Naive thymus-derived CD8-positive, alpha-beta T cell (primary cell): Measurements from ENCODE around the gene GRAMD1C. TPM values are rescaled to one million over a fixed set of nuclear protein-coding genes. Genes with fewer than 3 reads are reported as not detected.
A peak's percentile ranks its signal among the peaks of the same experiment; 100 is the strongest.

Source experiments
- ATAC-seq, 2 donors: fragments of 150-1000 bp; cut with Tn5 transposase in 1 of 2; sonication (Bioruptor Pico), chemical (Tn5 transposase) in 1 of 2; 1 replicate in 1 of 2; 2 replicates in 1 of 2; pipeline ENCODE4 v1.10.0; 2021; ENCODE audit warnings: mild to moderate bottlenecking in 2 of 2, moderate library complexity in 2 of 2
- POLR2A ChIA-PET: fragments of 350-600 bp; sonication (Branson Sonifier 250); formaldehyde crosslinking; loops from one replicate; lab custom pipeline; 2021; ENCODE audit warnings: antibody characterized with exemption; lab: Charles Lee
- DNase-seq, 10 donors: peaks; one replicate each; pipeline versions ENCODE4 v3.0.0 to v3.0.0-alpha.2; 2020 to 2022
- H3K27ac Mint-ChIP-seq, 10 donors: one replicate each; pipeline ENCODE4 v1.8.0; 2020 to 2022; ENCODE audit warnings: mild to moderate bottlenecking in 10 of 10, mixed read lengths in 10 of 10, moderate library complexity in 4 of 10, inconsistent platforms in 1 of 10
- H3K27me3 Mint-ChIP-seq, 5 donors: one replicate each; pipeline ENCODE4 v1.8.0; 2021 to 2022; ENCODE audit warnings: mixed read lengths in 5 of 5
- H3K36me3 Mint-ChIP-seq, 3 donors: one replicate each; pipeline ENCODE4 v1.8.0; 2020 to 2022; ENCODE audit warnings: mixed read lengths in 3 of 3, mild to moderate bottlenecking in 2 of 3, inconsistent platforms in 1 of 3
- H3K4me1 Mint-ChIP-seq, 4 donors: one replicate each; pipeline ENCODE4 v1.8.0; 2021 to 2022; ENCODE audit warnings: mixed read lengths in 4 of 4
- H3K4me3 Mint-ChIP-seq, 10 donors: one replicate each; pipeline ENCODE4 v1.8.0; 2020 to 2022; ENCODE audit warnings: mild to moderate bottlenecking in 10 of 10, mixed read lengths in 10 of 10, moderate library complexity in 6 of 10, inconsistent platforms in 1 of 10
- H3K9me3 Mint-ChIP-seq, 9 donors: one replicate each; pipeline ENCODE4 v1.8.0; 2020 to 2022; ENCODE audit warnings: mixed read lengths in 9 of 9, mild to moderate bottlenecking in 3 of 9, inconsistent platforms in 1 of 9, moderate library complexity in 1 of 9
- polyA plus RNA-seq, 3 donors: library from polyadenylated mRNA; unstranded; fragments of 300-500 nt; fragmentation: Illumina TruSeq; gene quantifications; one replicate each; pipeline ENCODE4 v1.2.3, GENCODE V29; 2021
- total RNA-seq, 8 experiments: library from RNA in 2 of 8; stranded (reverse) in 2 of 8; gene quantifications; one replicate each; pipeline ENCODE4 v1.2.3 and lab custom pipeline; 2021 to 2026

GRAMD1C gene
- total and polyA plus RNA-seq, 5 experiments from 2014 or later, result 0.37 to 2.1 (median 0.60) TPM; not detected in 1

GRCh38 chr3:113873814-113874526 lies 35.4 kb downstream of the GRAMD1C start:
- no peak overlapping the region for H3K27ac Mint-ChIP-seq
- no peak for ATAC-seq
- H3K4me3 Mint-ChIP-seq, result no peak overlapping the region
- DNase-seq, result no peak
- POLR2A ChIA-PET, result no interaction called here
- no peaks in the 10 kb centered on the region for H3K9me3 Mint-ChIP-seq
- no peaks in the 10 kb centered on the region for H3K4me1 Mint-ChIP-seq
- peaks cover 0 to 4% (median 0%) of the 10 kb centered on the region in 3 donors for H3K36me3 Mint-ChIP-seq
- H3K27me3 Mint-ChIP-seq, result peaks cover 0 to 14% (median 2%) of the 10 kb centered on the region in 5 donors

DNA sequence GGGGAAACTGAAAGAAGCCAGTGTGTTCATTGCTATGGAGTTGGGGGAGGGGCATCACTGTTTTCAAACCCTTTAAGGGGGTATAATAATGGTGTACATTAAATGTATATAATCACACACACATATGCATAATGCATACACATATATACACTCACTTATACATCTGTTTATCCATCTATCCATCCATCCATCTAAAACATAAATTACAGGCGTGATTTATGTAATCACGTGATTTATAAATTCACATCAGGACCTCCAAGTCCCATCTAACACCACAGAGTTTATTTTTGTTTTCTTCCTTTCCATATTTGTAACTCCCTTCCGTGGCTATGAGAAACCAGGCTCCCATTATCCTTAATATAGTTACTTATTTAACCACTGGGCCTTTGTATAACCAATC lies 39.8 kb downstream of the GRAMD1C start:
- Mint-ChIP-seq H3K27ac (no peak overlapping the region), H3K27me3 (peaks cover 3 to 13% (median 4%) of the 10 kb centered on the region in 5 donors), H3K4me1 (no peaks in the 10 kb centered on the region), H3K4me3 (no peak overlapping the region), H3K36me3 (no peaks in the 10 kb centered on the region), H3K9me3 (no peaks in the 10 kb centered on the region)
- DNase-seq (no peak), ATAC-seq (no peak)
- POLR2A ChIA-PET, result no interaction called here

GRCh38 chr3:113885050-113885449 lies 46.5 kb downstream of the GRAMD1C start:
- H3K27ac Mint-ChIP-seq, result no peak overlapping the region

DNA sequence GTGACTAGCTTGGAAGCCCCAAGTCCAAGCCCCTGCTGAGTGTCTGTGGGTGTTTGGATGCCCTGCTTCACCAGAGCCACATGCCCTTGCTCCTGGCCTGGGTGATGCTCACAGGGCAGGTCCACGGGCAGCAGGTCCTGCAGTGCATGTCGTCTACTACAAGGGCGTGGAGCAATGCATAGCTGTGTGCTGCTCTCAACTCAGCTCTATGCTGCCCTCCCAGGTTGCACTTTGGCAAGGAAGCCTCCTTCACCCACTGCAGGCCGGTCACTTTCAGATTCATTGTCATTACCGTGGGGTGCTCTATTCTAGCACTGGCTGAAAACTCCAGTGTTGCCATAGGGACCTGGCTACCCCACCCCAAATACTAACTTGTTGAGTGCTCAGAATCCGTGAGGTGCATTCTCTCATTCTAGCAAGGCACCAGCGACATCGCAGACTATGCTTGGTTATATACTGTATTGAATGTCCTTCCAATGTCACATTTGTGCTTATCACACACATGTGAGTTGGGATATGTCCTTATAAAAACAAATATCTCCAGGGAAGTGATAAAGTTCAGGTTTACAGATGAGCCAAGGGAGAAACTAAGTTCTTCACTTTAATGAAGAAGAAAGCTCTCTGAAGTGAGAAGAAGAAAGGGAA lies 51.8 kb downstream of the GRAMD1C start:
- no peak overlapping the region for H3K27ac Mint-ChIP-seq
- no peaks in the 10 kb centered on the region for H3K27me3 Mint-ChIP-seq
- no peaks in the 10 kb centered on the region for H3K4me1 Mint-ChIP-seq
- H3K4me3 Mint-ChIP-seq, result no peak overlapping the region
- H3K36me3 Mint-ChIP-seq, result no peaks in the 10 kb centered on the region
- POLR2A ChIA-PET, result no interaction called here
- no peak for ATAC-seq
- no peak for DNase-seq
- no peaks in the 10 kb centered on the region for H3K9me3 Mint-ChIP-seq

More at GRCh38 chr3:113885050-113885449, 46.5 kb downstream of the GRAMD1C start:
- POLR2A ChIA-PET, result no interaction called here
- no peaks in the 10 kb centered on the region for H3K36me3 Mint-ChIP-seq
- H3K9me3 Mint-ChIP-seq, result peaks cover 0 to 4% (median 0%) of the 10 kb centered on the region in 9 donors
- H3K4me3 Mint-ChIP-seq, result no peak overlapping the region
- H3K27me3 Mint-ChIP-seq, result no peaks in the 10 kb centered on the region
- H3K4me1 Mint-ChIP-seq, result no peaks in the 10 kb centered on the region
- no peak for ATAC-seq
- DNase-seq, result no peak

- no peaks in the 10 kb centered on the region for H3K36me3 Mint-ChIP-seq
- H3K9me3 Mint-ChIP-seq, result no peaks in the 10 kb centered on the region
- no peaks in the 10 kb centered on the region for H3K27me3 Mint-ChIP-seq
- DNase-seq (no peak), ATAC-seq (no peak)
- peaks cover 0 to 9% (median 7%) of the 10 kb centered on the region in 4 donors for H3K4me1 Mint-ChIP-seq
- POLR2A ChIA-PET, result no interaction called here
- no peak overlapping the region for H3K4me3 Mint-ChIP-seq
- no peak overlapping the region for H3K27ac Mint-ChIP-seq
Measured at GRCh38 chr3:113894927-113895326, 56.3 kb downstream of the GRAMD1C start.

DNA sequence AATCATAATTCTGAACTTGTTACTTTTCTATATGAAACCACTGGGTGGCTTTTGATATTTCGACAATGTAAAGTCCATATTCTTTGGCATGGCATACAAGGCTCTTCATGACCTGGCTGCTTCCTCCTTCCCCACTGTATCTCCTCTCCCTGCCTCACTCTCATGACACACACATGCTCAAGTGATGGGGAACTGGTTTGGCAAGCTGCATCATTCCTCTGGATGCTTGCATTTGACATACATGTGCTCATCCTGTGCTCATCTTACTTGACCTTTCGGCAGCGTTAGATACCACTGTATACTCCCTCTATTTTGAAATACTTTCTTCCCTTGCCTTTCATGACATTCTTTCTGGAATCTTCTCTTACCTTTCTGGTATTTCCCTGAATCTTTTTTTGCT lies 57.4 kb downstream of the GRAMD1C start:
- H3K9me3 Mint-ChIP-seq, result no peaks in the 10 kb centered on the region
- H3K4me3 Mint-ChIP-seq, result no peak overlapping the region
- DNase-seq (no peak), ATAC-seq (no peak)
- no peak overlapping the region for H3K27ac Mint-ChIP-seq
- POLR2A ChIA-PET, result no interaction called here
- H3K36me3 Mint-ChIP-seq, result no peaks in the 10 kb centered on the region
- no peaks in the 10 kb centered on the region for H3K27me3 Mint-ChIP-seq
- peaks cover 0 to 9% (median 7%) of the 10 kb centered on the region in 4 donors for H3K4me1 Mint-ChIP-seq

DNA sequence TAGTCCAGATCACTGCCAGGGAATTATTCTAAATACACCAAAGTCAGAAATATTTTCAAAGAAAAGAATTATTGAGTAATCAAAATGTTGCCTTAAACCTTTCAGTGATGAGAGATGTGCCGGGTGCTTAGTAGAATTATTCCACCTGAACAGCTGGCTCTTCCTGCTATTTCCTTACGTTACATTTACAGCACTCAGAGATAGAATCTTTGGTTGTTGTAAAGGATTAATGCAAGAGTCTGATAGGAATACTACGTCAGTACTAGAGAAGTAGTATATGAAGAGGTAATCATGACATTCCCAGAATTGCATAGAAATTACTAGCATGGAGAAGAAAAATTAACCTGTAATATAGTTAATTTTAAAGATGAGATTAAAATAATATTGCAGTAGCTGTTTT lies 58.3 kb downstream of the GRAMD1C start:
- H3K9me3 Mint-ChIP-seq, result no peaks in the 10 kb centered on the region
- POLR2A ChIA-PET, result no interaction called here
- DNase-seq (no peak), ATAC-seq (no peak)
- peaks cover 0 to 9% (median 7%) of the 10 kb centered on the region in 4 donors for H3K4me1 Mint-ChIP-seq
- peak overlapping the region in 2 of 10 donors; percentile 3 to 51 for H3K4me3 Mint-ChIP-seq
- H3K27me3 Mint-ChIP-seq, result peaks cover 0 to 2% (median 0%) of the 10 kb centered on the region in 5 donors
- H3K36me3 Mint-ChIP-seq, result no peaks in the 10 kb centered on the region
- H3K27ac Mint-ChIP-seq, result no peak overlapping the region

DNA sequence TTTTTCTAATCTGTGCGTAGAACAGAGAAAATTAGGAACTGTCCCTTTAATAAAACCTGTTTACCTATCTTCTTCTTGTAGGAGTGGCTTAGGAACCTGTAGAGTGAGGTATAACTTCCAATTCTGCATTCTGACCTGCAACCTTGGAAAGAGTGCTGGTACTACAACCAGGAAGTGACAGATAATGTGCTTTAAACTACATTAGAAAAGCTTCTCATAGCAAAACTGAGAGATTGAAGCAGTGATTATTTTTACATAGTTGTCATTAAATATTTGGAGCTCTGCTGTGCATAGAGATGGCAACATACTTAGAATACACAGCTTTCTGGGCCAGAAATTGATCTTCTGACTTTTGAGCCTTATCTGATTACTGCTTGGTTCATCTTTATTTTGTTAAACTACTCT lies 58.8 kb downstream of the GRAMD1C start:
- Mint-ChIP-seq H3K9me3 (no peaks in the 10 kb centered on the region), H3K4me1 (peaks cover 0 to 9% (median 7%) of the 10 kb centered on the region in 4 donors), H3K27ac (peak overlapping the region in 1 of 10 donors; percentile 1), H3K4me3 (peak overlapping the region in 5 of 10 donors; percentile 3 to 51 (median 18)), H3K36me3 (no peaks in the 10 kb centered on the region), H3K27me3 (peaks cover 0 to 2% (median 0%) of the 10 kb centered on the region in 5 donors)
- DNase-seq (peak in 1 of 10 donors; percentile 4), ATAC-seq (peak in 1 of 2 donors; percentile 23)
- POLR2A ChIA-PET, result no interaction called here

- Mint-ChIP-seq H3K4me3 (no peak overlapping the region), H3K36me3 (peaks cover 0 to 2% (median 0%) of the 10 kb centered on the region in 3 donors), H3K27me3 (peaks cover 0 to 11% (median 2%) of the 10 kb centered on the region in 5 donors), H3K27ac (no peak overlapping the region), H3K4me1 (peaks cover 0 to 9% (median 7%) of the 10 kb centered on the region in 4 donors), H3K9me3 (no peaks in the 10 kb centered on the region)
- POLR2A ChIA-PET, result no interaction called here
- no peak for ATAC-seq
- no peak for DNase-seq
Measured at GRCh38 chr3:113898892-113899291, 60.3 kb downstream of the GRAMD1C start.

- H3K9me3 Mint-ChIP-seq, result no peaks in the 10 kb centered on the region
- peaks cover 0 to 5% (median 0%) of the 10 kb centered on the region in 3 donors for H3K36me3 Mint-ChIP-seq
- H3K4me1 Mint-ChIP-seq, result no peaks in the 10 kb centered on the region
- no peak overlapping the region for H3K4me3 Mint-ChIP-seq
- DNase-seq (no peak), ATAC-seq (no peak)
- H3K27ac Mint-ChIP-seq, result no peak overlapping the region
- H3K27me3 Mint-ChIP-seq, result peaks cover 0 to 15% (median 3%) of the 10 kb centered on the region in 5 donors
- POLR2A ChIA-PET, result no interaction called here
Measured at GRCh38 chr3:113906568-113907140, 68.1 kb downstream of the GRAMD1C start.

GRCh38 chr3:113908133-113908532 lies 69.5 kb downstream of the GRAMD1C start:
- Mint-ChIP-seq H3K27me3 (peaks cover 0 to 12% (median 3%) of the 10 kb centered on the region in 5 donors), H3K9me3 (no peaks in the 10 kb centered on the region), H3K4me1 (peaks cover 0 to 7% (median 3%) of the 10 kb centered on the region in 4 donors), H3K27ac (no peak overlapping the region), H3K4me3 (no peak overlapping the region), H3K36me3 (peaks cover 0 to 5% (median 0%) of the 10 kb centered on the region in 3 donors)
- POLR2A ChIA-PET, result no interaction called here
- no peak for DNase-seq
- ATAC-seq, result no peak

GRCh38 chr3:113910966-113911365 lies 72.4 kb downstream of the GRAMD1C start:
- DNase-seq, result no peak
- POLR2A ChIA-PET, result no interaction called here

More at GRCh38 chr3:113910966-113911365, 72.4 kb downstream of the GRAMD1C start:
- Mint-ChIP-seq H3K4me3 (no peak overlapping the region), H3K36me3 (no peaks in the 10 kb centered on the region), H3K4me1 (peaks cover 0 to 7% (median 3%) of the 10 kb centered on the region in 4 donors), H3K27me3 (no peaks in the 10 kb centered on the region), H3K27ac (peak overlapping the region in 1 of 10 donors; percentile 49), H3K9me3 (no peaks in the 10 kb centered on the region)
- no peak for ATAC-seq
